Iris pigment epithelial cell (primary cell): ENCODE data around the gene NEBL.
A peak's percentile ranks its signal among the peaks of the same experiment; 100 is the strongest.

Experiments used
- DNase-seq: peaks from one replicate; pipeline ENCODE4 v3.0.0-alpha.2; 2011; ENCODE audit warnings: low read depth

NEBL gene

DNA sequence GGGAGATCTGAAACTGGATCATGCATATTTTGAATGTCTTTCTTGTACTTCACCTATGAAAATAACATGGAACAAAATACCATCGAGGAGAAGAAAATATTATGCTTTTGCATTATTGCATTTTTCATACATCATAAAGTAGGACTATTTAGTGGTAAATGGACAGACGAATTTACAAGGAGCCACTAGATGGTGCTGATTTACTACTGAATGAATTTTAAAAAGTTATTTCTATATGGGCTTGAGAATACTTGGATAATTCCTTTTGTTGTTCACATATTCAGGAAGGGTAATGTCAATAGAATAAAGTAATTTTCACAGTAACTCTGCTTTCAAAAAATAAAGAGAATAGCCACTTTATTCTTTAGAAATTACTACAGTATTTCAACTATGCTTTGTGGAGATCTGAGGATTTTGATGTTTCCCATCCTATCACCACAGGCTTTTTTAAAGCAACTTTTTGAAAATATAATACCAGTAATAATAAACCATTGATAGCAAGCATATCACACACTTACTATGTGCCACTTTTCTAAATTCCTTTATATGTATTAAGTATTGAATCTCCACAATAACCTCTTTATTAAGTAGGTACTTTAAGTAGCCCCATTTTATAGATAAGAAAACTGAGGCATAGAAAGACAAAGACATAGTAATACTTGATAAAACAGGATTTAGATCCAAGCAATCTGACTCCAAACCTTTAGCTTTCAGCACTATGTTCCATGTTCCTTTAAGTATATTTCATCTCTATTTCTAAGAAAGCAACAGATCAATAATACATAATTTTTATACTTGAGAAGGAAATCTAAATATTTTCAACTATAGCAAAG lies 38.6 kb downstream of the NEBL start:
- DNase-seq = peak; percentile 48

- DNase-seq = no peak
Measured at GRCh38 chr10:20856484-20856883, 40.6 kb downstream of the NEBL start.

DNA sequence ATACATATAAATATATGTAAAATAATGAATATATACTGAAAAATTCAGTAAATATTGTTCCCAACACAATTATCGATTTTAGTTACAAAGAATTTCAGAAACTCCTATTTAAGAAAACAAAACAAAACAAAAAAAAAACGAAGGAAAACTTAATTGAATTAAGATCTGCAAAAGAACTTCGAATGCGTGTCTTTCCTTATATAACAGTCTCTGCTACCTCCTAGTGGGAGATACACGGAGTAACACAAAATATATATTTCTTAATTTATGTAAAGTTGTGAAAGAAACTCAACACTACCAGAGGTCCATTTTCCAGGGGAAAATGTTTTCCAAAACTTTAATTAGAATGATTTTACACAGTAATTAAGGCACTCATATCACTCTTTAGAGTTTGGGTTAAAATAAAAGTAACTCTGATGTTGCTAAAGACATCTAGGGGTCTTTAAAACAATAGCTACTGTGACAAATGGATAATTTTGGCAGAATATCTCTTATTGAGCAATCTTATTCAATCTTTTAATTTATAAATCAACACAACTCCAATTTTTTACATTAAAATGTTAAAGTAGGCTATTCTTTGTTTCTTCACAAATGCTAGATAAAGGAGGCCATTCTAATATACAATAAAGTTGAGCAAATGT lies 41.6 kb downstream of the NEBL start:
- DNase-seq = peak; percentile 46

- no peak for DNase-seq
Measured at GRCh38 chr10:20853276-20853675, 43.8 kb downstream of the NEBL start.

- DNase-seq = no peak
Measured at GRCh38 chr10:20852303-20852702, 44.8 kb downstream of the NEBL start.

DNA sequence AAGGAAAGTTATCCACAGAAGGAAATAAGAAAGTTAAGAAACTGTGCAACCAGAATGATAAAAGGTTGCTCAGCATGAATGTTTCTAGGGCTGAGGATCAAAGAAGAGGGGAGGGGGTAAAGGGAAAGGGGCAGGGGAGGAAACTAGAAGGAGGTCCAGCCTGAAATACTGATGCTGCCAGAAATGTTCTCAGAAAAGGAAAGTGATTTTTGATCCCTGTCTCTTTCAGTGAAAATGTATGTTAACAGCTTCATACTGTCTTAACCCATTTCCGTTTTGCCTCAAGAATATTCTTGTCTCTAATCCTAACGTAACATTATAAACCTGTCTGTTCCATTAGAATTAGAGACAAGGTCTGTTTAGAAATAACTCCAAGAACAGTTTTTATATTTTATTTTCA lies 49.6 kb downstream of the NEBL start:
- DNase-seq = no peak

DNA sequence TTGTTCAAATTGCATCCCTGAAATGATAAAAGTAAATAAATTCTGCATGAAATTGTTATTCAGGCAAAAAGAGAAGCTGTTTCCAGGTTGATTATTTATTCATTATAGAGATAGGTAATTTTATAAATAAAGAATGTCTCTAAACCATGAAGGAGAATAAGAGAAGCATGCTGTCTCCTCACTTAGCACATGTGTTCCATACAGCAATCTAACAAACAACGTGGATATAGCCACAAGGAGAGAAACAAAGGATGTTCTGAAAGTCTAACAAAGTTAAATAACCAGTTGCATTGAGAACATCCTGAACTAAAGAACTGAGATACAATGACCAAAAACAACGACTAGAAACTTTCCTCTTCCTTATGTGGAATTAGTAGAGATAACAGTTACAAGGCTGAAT lies 50.8 kb downstream of the NEBL start:
- no peak for DNase-seq

DNA sequence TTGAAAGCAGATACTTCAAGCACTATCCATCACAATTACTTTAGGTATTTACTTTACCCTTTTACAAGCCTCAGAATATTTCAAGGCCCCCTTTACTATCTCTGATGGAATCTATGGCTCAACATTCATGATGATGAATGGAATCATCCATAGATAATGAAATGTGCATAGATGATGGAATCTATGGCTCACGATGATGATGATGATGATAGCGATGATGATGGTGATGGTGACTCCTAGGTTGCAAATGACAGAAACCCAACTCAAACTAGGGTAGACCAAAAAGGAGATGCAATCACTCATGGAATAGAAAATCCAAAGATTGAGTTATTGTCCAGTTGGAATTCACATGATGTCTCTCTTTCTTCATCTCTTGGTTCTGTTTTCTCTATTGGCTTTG lies 55.7 kb downstream of the NEBL start:
- no peak for DNase-seq

DNA sequence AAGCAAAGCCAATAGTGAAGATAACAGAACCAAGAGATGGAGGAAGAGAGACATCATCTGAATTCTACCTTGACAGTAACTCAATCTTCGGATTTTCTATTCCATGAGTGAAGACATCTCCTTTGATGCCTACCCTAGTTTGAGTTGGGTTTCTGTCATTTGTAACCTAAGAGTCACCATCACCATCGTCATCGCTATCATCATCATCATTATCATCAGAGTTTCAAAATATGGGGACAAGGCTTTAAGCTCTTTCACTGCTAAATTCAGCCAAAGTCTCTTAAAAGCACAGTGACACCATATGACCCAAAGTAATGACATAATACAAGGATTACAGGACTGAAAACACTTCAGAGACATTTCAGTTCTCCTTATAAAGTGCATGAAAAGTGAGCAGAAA lies 57.2 kb downstream of the NEBL start:
- no peak for DNase-seq

DNA sequence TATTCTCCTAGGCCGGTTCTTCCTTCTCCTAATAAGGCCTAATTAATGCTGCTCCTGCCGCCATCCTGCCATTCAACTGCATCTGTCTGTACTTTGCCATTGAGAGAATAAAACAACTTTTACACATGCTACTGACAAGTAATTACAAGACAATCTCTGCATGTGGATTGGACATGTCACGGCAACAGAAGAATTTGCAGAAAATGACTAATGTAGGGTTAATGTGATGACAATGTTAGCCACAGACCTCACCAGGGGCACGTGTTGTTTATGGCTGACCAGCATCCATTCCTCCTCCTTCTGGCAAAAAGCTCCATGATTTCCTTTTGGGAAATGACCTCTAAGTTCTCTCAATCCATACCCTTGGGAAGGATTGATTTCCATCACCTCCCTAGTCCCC lies 58.0 kb downstream of the NEBL start:
- DNase-seq = peak; percentile 9

GRCh38 chr10:20836401-20836800 lies 60.7 kb downstream of the NEBL start:
- DNase-seq = no peak

GRCh38 chr10:20835335-20835734 lies 61.8 kb downstream of the NEBL start:
- DNase-seq = no peak

DNA sequence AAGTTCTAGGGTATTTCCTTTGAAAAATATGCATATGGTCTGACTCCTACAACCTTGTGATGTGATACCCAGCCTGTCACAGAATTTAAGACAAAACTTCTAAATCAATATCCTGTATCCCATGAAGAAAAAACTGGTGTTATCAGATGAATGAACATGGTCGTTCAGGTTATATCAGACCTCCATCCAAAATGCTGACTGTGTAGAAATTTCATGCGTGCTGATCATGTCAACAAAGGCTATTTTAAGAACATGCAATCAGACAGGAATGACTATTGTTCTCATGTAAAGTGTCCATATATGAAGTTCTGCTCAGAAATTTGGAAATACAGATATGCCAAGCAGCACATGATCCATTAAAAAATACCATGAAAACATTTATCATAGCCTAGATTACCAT lies 62.3 kb downstream of the NEBL start:
- no peak for DNase-seq

- DNase-seq = no peak
Measured at GRCh38 chr10:20822825-20823224, 74.3 kb downstream of the NEBL start.

GRCh38 chr10:20817646-20818045 lies 79.5 kb downstream of the NEBL start:
- DNase-seq = no peak

GRCh38 chr10:20817116-20817515 lies 80.0 kb downstream of the NEBL start:
- DNase-seq = no peak

DNA sequence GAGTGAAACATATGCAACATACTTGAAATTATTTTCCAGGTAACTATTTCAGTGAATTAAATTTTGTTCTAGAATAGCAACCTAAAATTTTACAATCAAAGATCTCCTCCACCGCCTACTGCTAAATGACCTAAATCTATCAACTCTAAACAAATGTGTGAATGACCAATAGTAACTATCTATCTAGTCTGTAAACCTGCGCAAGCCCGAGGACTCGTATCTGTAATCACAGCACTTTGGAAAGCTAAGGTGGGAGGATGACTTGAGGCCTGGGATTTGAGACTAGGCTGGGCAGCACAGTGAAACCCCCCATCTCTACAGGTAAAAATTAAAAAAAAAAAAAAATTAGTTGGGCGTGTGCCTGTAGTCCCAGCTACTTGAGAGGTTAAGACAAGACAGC lies 83.0 kb downstream of the NEBL start:
- DNase-seq = no peak

GRCh38 chr10:20811131-20811530 lies 86.0 kb downstream of the NEBL start:
- DNase-seq = no peak

DNA sequence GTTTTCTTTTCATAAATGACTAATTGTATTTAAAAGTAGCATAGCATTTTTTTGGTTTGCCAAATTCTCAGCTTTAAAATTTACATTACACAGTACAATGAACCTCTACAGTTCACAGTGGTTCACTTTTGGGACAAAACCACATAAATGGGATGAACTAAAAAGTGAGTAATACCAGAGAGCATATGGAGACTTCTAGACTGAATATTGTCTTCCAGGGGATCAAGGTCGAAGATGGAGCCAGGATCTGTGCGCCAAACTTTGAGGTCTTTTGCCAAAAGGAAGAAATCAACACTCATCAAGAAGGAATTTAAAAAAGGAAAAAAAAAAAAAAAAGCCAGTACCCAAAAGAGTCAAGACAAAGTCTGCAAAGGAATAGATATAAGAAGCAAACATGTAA lies 87.5 kb downstream of the NEBL start:
- no peak for DNase-seq

DNA sequence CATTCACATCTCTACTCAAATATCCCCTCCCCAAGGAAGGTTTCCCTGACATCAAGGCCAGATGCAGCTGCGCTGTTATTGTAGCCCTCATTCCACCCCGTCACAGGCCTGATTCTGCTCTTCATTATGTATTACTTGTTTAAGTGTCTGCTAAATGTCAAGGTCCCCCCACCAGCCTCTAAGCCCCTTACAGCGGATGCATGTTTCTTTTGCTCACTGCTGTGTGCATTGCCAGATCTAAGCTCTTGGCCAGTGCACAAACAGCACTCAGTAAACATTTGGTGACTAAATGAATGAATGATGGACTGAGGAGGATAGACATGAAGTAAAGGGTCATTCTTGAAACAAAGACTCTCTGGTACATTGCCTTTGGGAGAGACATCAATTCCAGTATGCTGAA lies 90.6 kb downstream of the NEBL start:
- DNase-seq = no peak

DNA sequence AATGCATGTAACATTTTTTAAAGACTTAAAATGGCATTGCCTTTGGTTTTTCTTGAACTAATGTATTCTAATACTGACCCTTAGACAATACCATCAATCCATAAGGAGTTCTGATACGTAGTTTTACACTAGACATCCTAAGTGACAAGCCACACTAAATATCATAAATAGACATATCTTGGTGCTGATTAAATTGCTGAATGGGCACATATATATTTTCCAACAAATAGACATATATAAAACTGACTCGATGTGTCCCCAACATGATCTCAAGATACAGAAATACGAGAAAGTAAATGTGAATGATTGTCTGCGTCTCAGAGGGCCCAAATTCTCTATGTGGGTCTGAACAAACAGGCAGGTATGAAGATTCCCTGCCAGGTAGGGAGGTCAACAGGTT lies 99.8 kb downstream of the NEBL start:
- no peak for DNase-seq

- no peak for DNase-seq
Measured at GRCh38 chr10:20795391-20795790, 101.7 kb downstream of the NEBL start.

DNA sequence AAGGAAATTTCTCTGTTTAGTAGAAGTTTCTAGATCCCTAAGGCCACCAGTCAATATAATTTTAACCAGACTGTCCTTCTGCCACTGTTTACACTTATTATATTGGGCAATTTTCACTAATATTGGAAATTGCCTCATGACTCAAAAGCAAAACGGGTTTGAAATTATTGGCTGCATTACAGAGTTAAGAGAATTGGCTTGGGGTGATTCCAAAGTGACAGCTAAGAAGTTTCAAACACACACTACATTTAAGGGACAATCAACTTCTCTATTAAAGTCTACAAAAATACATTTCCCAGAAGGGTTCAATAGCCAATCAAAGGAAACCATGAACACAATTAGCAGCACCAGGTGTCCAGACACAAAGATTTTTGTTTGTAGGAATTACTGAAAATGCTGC lies 111.9 kb downstream of the NEBL start:
- no peak for DNase-seq
